ENCODE measurements around the gene RPS6KA3. TPM values are rescaled to one million over a fixed set of nuclear protein-coding genes. Genes with fewer than 3 reads are reported as not detected.

RPS6KA3 gene
- total and polyA plus RNA-seq, 9 of the 15 experiments (the other 6 are each of a cell fraction or from before 2014, with no cell fraction given): 10.9 to 61.9 (median 37.4) TPM

DNA sequence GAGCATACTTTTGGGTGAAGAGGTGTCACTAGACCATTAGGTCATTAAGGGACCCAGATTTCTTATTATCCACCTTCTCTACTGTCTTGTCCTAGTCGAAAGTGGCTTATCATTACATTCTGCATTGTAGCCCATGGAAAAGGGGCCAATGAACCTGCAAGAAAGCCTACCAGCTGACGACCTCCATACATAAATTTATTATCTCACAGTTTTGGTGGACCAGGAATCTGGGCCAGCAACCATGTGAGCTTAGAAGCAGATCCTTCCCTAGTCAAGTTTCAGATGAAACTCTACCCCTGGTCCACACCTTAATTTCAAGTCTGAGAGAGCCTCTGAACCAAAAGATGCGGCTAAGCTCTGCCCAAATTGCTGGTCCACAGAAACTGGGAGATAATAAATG is 37.6 kb downstream of the RPS6KA3 start:
- no peak overlapping the region for H3K27ac ChIP-seq (ENCODE audit: extremely low read depth, low read depth, low read length)
- no peaks in the 10 kb centered on the region for H4K20me1 ChIP-seq (replicated peaks; ENCODE audit: control insufficient read depth, insufficient read depth, low read length)
- H3K4me2 ChIP-seq (ENCODE audit: insufficient read depth, low read length): no peak overlapping the region
- ChIA-PET POLR2A (no interaction called here), CTCF (ENCODE audit: low intra/inter-chr PET ratio) (no interaction called here)
- no peaks in the 10 kb centered on the region for H3K27me3 ChIP-seq (ENCODE audit: control insufficient read depth in 2 of 2, insufficient read depth in 2 of 2, low read length in 2 of 2)
- in situ Hi-C loops (cut with MboI) (no loop called here), intact Hi-C loops (cut with micrococcal nuclease) (no loop called here)
- H2AFZ ChIP-seq (ENCODE audit: low read depth, low read length): no peak overlapping the region
- H3K9ac ChIP-seq (ENCODE audit: insufficient read depth in 1 of 2, low read depth in 2 of 2, low read length in 2 of 2): no peak overlapping the region
- H3K9me1 ChIP-seq (ENCODE audit: control insufficient read depth, insufficient read depth, low read length): no peaks in the 10 kb centered on the region
- H3K4me1 ChIP-seq (replicated peaks in 1 of 2; ENCODE audit: control insufficient read depth in 2 of 2, insufficient read depth in 2 of 2, low read length in 2 of 2): peaks cover 0 to 2% of the 10 kb centered on the region in 2 experiments; a peak in 2 of 5 replicates
- TF ChIP-seq CUX1 (CRISPR knock-in tag; IDR thresholded peaks at IDR 0.05) (no peak), HMG20A (CRISPR knock-in tag; conservative IDR thresholded peaks at IDR 0.05) (no peak), STAT5A (IDR thresholded peaks at IDR 0.05; ENCODE audit: borderline replicate concordance, low read length) (no peak), POLR2A (conservative IDR thresholded peaks at IDR 0.05) (no peak), KLF16 (IDR thresholded peaks at IDR 0.05) (no peak), MEF2A (IDR thresholded peaks at IDR 0.05; ENCODE audit: control insufficient read depth, low read depth, low read length) (no peak), ZNF76 (CRISPR knock-in tag; IDR thresholded peaks at IDR 0.05; ENCODE audit: borderline replicate concordance) (no peak), ZHX1 (conservative IDR thresholded peaks at IDR 0.05; ENCODE audit: low read length) (no peak), ZFP1 (CRISPR knock-in tag; IDR thresholded peaks at IDR 0.05) (no peak)
- FAIRE-seq: no peak
- H3K9me3 ChIP-seq (replicated peaks; ENCODE audit: control insufficient read depth, insufficient read depth, low read depth, low read length): no peaks in the 10 kb centered on the region
- H3K36me3 ChIP-seq (ENCODE audit: control insufficient read depth, insufficient read depth, low read length): peaks cover 24% of the 10 kb centered on the region; the same call in 2 of the 3 replicates
- DNase-seq (ENCODE audit: extremely low read depth in 1 of 4, low spot score in 3 of 4): no peak
- 96% methylated on average over 3 of the region's 3 CpGs for WGBS (ENCODE audit: insufficient coverage, low coverage, missing lambda C conversion rate)
- H3K4me3 ChIP-seq: no peak overlapping the region
- no TSS peak for BruUV-seq (replicated peaks)
- H3K79me2 ChIP-seq (ENCODE audit: control insufficient read depth, insufficient read depth, low read length): peaks cover 11% of the 10 kb centered on the region; the same call in 2 of the 3 replicates
- no peak for ATAC-seq
